ENCODE results near the gene ZNF219. TPM values are rescaled to one million over a fixed set of nuclear protein-coding genes. Genes with fewer than 3 reads are reported as not detected.
A peak's percentile ranks its signal among the peaks of the same experiment; 100 is the strongest.

The ZNF219 gene
- total RNA-seq, 1 experiment from 2014 or later: 84.5 TPM

DNA sequence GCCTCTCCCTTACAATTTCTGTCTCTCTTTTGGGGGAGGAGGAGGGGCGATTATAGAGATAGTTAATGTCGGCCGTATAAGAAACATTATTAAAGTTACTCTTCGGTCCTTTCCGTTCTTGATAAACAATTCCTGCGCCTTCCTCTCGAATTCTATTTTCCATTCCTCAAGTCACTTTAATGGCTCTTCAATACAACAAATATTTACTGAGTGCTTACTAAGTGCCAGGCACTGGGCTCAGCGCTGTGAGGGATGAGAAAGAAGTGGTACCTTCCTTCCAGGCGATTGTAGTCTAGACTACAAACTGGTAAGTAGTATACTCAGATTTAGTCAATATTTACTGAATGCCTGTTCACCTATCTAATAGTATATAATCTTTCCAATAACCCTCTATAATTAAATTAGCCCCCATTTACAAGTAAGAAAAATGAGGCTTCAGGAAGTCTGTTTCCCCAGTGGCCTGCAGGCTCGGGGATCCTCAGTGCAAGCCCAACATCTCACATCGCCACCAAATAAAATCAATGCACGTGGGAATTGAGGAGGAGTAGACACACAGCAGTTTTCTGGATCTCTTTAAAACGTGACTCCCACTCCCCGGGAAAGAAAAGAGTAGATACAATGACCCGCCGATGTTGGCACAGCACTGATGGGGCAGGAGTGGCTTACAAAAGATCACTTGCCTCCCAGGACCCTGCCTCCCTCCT, 589 bp upstream of the ZNF219 start:
- Histone ChIP-seq H2BK5ac (ENCODE audit: insufficient read length, low read length) (no peak overlapping the region), H3K79me1 (ENCODE audit: insufficient read depth, low read depth, low read length, poor library complexity, severe bottlenecking) (peaks cover 4% of the 10 kb centered on the region), H3K23ac (ENCODE audit: insufficient read length, low read depth, low read length) (no peak overlapping the region), H3K14ac (ENCODE audit: insufficient read depth, low read length) (no peak overlapping the region), H3K9ac (ENCODE audit: extremely low read depth, insufficient read length, low read length) (peak overlapping the region; percentile 25), H3K27ac (ENCODE audit: insufficient read length, low read depth, low read length) (no peak overlapping the region), H2BK20ac (ENCODE audit: low read depth, low read length, poor library complexity, severe bottlenecking) (no peak overlapping the region), H3K23me2 (ENCODE audit: insufficient read length, low read depth, low read length, poor library complexity, severe bottlenecking) (peaks cover 19% of the 10 kb centered on the region), H3K4ac (ENCODE audit: low read depth, low read length) (no peak overlapping the region), H3K79me2 (ENCODE audit: insufficient read depth, low read length) (peaks cover 12% of the 10 kb centered on the region; the same call in 1 of the 2 replicates), H4K8ac (replicated peaks; ENCODE audit: insufficient read length, low read depth, low read length) (no peak overlapping the region), H2AFZ (ENCODE audit: low read length) (no peak overlapping the region), H3K4me2 (ENCODE audit: insufficient read depth, insufficient read length, low read length) (peak overlapping the region; percentile 69), H3K9me3 (ENCODE audit: control insufficient read depth, low read depth, low read length) (no peaks in the 10 kb centered on the region), H4K91ac (ENCODE audit: insufficient read length, low read depth, low read length) (no peak overlapping the region), H3T11ph (ENCODE audit: low read length) (no peak overlapping the region), H3K18ac (ENCODE audit: insufficient read length, low read depth, low read length) (no peak overlapping the region), H3K27me3 (ENCODE audit: insufficient read depth, low read length) (no peaks in the 10 kb centered on the region), H3K56ac (ENCODE audit: insufficient read length, low read depth, low read length) (no peak overlapping the region), H3K4me1 (ENCODE audit: insufficient read depth, low read length) (peaks cover 22% of the 10 kb centered on the region), H4K20me1 (ENCODE audit: control insufficient read depth, insufficient read depth, insufficient read length) (peaks cover 3% of the 10 kb centered on the region), H2BK12ac (ENCODE audit: insufficient read length, low read depth, low read length) (no peak overlapping the region), H4K5ac (ENCODE audit: insufficient read length, low read depth, low read length) (no peak overlapping the region), H2BK120ac (ENCODE audit: low read depth, low read length, poor library complexity, severe bottlenecking) (no peak overlapping the region), H2AK5ac (ENCODE audit: insufficient read length, low read length) (no peak overlapping the region), H2BK15ac (ENCODE audit: low read depth, low read length) (no peak overlapping the region)
- H3K36me3 Mint-ChIP-seq (ENCODE audit: insufficient read depth in 1 of 3, low read depth in 3 of 3): 0 out of 7 replicates have a peak, but pooled peaks cover 0 to 3% (median 0%) of the 10 kb centered on the region in 3 experiments
- TF ChIP-seq, protein P1, sequence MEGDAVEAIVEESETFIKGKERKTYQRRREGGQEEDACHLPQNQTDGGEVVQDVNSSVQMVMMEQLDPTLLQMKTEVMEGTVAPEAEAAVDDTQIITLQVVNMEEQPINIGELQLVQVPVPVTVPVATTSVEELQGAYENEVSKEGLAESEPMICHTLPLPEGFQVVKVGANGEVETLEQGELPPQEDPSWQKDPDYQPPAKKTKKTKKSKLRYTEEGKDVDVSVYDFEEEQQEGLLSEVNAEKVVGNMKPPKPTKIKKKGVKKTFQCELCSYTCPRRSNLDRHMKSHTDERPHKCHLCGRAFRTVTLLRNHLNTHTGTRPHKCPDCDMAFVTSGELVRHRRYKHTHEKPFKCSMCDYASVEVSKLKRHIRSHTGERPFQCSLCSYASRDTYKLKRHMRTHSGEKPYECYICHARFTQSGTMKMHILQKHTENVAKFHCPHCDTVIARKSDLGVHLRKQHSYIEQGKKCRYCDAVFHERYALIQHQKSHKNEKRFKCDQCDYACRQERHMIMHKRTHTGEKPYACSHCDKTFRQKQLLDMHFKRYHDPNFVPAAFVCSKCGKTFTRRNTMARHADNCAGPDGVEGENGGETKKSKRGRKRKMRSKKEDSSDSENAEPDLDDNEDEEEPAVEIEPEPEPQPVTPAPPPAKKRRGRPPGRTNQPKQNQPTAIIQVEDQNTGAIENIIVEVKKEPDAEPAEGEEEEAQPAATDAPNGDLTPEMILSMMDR (conservative IDR thresholded peaks at IDR 0.05): no peak
- peak overlapping the region; percentile 79 for H3K4me3 Mint-ChIP-seq
- H3K27ac Mint-ChIP-seq: peak overlapping the region; percentile 73 to 94 (median 81)
- peaks cover 69 to 73% of the 10 kb centered on the region in 2 experiments for H3K4me1 Mint-ChIP-seq
- no CpG with 5 or more reads among the region's 16 CpGs for WGBS (ENCODE audit: extremely low coverage, insufficient read length, low lambda C conversion rate)
- H3K27me3 Mint-ChIP-seq (ENCODE audit: low read depth): no peaks in the 10 kb centered on the region
- H3K9me3 Mint-ChIP-seq: no peaks in the 10 kb centered on the region; a peak in 1 of 5 replicates
- DNase-seq: no peak

Data from H9 (cell line).